Right kidney (tissue), 1 donor: Measurements from ENCODE around the gene PRKCQ.
"Not testable (repeated sequence)": the region's sequence is repeated elsewhere in the genome, so short reads cannot be mapped to it uniquely, and the experiment has no call there.

Experiments used
- DNase-seq: peaks from one replicate; pipeline ENCODE4 v3.0.0-alpha.2; 2016

The PRKCQ gene

GRCh38 chr10:6595499-6595898 is 15.4 kb upstream of the PRKCQ start:
- DNase-seq, result no peak

- no peak for DNase-seq
These were observed 13.2 kb upstream of the PRKCQ start for GRCh38 chr10:6593241-6593671.

- DNase-seq, result no peak
These were observed 12.0 kb upstream of the PRKCQ start for GRCh38 chr10:6592080-6592479.

- DNase-seq, result no peak
These were observed 11.6 kb upstream of the PRKCQ start for GRCh38 chr10:6591668-6592067.

- no peak for DNase-seq
These were observed 10.0 kb upstream of the PRKCQ start for GRCh38 chr10:6590100-6590499.

DNA sequence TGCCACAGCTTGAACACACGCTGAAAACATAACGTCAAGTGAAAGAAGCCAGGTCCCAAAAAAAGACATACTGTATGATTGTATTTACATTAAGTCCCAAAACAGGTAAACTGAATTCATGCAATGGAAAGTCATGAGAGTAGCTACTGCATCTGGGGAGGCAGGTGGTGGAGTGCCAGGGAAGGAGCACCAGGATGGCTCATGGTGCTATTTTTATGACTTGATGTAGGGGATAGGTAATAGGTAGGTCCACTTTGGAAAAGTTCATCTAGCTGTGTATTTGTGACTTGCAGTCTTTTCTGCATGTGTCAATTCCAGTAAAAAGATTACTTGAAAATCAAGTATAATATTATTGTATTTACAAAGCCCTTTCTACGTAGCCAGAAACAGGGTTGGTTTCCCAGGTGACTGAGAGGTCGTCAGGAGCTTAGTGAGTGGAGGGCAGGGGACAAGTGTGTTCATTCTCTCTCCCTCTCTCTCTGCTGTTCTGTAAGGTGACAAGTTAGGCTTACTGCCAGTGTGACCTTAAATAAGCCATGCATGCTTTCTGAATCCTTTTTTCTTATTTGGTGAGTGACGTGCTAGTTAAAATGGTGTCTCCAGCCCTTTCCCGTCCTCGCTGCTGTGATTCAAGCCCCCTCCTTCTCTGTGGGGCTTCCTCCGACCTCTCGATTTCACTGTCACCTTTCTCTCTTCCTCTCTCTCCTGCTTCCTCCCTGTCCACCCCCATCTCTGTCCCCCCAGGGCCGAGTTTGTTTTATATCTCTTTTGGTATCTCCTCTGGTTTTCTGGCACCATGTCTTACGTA is 9.4 kb upstream of the PRKCQ start:
- no peak for DNase-seq

GRCh38 chr10:6588845-6589244 is 8.8 kb upstream of the PRKCQ start:
- DNase-seq, result no peak

- no peak for DNase-seq
These were observed 8.0 kb upstream of the PRKCQ start for GRCh38 chr10:6588082-6588481.

DNA sequence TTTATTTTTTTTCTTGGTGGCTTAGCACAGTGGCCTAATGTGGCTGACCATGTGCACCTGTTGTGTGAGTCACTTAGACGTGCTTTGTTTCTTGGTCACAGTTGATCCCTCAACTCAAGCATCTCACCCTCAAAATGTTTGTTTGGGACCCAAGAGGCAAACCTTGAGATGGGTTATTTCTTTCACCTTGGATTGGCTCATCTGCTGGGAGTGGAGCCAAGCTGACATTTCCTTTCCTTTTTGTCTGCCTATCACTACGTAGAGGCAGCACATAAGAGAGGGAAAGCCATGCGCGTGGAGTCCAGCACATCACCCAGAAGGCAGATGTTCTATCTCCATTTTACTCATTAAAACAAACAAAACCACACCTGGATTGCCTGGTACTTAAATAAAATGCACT is 6.4 kb upstream of the PRKCQ start:
- DNase-seq, result no peak

- DNase-seq, result no peak
These were observed 3.4 kb upstream of the PRKCQ start for GRCh38 chr10:6583447-6583846.

- not testable (repeated sequence) for DNase-seq
These were observed 2.8 kb upstream of the PRKCQ start for GRCh38 chr10:6582913-6583312.

GRCh38 chr10:6582298-6582697 is 2.2 kb upstream of the PRKCQ start:
- no peak for DNase-seq

DNA sequence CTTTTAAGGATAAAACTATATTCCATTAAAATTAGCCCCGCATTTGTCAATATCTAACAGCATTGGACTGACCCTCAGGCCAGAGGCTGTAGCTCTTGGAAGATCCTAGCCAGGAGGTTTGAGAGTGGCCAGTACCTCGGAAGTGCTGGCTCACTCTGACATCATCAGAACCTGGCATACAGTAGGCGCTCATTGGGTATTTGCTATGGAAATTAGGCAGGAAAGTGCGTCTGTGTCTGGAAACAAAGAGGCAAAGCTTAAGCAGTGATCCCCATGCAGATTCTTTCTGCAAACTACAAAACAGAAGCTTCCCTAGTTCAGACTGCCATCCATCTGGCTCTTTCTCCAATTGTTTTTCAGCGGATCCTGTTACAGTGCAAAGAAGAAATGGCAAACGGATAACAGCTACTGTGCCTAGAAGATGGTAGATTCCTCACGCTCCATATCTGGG is 1.7 kb upstream of the PRKCQ start:
- no peak for DNase-seq

GRCh38 chr10:6581223-6581622 is 1.1 kb upstream of the PRKCQ start:
- not testable (repeated sequence) for DNase-seq

GRCh38 chr10:6580279-6581029 is 378 bp upstream of the PRKCQ start:
- peak; percentile 93 for DNase-seq

DNA sequence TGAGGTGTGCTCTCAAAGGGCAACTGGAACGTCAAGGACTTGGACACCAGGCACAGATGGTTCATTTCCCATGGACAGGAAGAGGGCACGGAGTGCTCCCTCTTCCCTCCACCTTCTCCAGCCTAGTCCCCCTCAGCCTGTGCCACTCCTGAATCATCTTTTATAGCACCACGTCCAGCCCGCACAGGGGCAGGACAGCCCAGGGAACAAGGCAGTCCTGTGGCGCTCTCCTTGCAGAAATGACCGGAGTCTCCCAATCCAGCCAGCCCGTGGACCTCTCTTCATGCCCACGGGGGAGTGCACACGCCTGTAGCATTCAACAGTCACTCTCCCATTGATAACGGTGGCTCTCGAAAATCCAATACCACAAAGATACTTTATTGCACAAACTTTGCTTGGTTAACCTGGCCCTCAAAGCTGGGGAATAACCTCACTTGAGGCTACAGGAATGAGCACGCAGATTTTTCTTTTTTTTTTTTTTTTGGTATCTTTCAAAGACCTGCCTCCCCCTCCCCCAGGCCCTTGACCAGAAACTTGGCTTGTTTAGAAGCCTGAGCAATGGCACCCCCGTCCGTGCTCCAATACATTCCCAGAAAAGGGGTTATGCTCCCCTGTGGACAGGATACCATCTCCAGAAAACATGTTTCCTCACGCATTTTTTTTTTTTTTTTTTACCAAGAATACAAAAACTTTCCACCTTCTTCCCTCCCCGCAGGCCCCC is 733 bp downstream of the PRKCQ start:
- DNase-seq, result peak; percentile 58

DNA sequence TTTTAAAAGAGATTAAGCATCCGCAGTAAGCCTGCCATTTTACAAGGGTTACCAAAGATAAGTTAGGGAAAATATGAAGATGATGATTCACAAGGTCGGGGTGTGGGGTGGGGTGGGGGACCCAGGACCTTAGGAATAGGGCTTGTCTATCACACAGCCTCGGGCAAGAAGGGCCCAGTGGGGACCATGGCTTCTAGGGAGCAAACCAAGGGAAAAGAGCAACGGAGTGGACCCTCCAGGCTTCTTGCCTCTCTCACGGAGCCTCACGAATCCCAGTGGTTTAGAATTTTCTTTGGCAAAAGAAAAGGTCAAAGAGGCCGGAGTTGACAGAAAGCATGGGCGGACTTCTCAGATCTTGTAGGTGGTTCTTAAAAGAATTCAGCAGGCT is 1.3 kb downstream of the PRKCQ start:
- no peak for DNase-seq

- DNase-seq, result no peak
These were observed 1.8 kb downstream of the PRKCQ start for GRCh38 chr10:6578251-6578771.

GRCh38 chr10:6576326-6576725 is 3.8 kb downstream of the PRKCQ start:
- DNase-seq, result no peak

GRCh38 chr10:6574664-6575176 is 5.4 kb downstream of the PRKCQ start:
- no peak for DNase-seq

DNA sequence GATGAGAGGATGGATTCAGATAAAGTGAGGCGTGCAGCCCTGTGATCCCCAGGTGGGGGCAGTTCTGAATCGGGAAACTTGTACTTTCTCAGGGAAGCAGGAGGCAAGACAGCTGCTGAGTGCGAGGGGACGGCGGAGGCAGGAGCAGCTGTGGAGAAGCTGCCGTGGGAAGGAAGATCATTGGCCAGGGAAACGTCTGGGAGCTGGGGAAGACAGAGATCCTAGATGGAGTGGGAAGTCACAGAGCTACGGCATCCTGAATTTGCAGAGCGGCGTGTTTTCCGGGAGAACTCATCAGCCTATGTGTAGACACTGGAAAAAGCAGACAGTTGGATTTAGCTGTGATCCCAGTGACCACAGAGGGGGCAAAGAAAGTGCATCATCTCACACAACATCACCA is 9.2 kb downstream of the PRKCQ start:
- DNase-seq, result no peak

DNA sequence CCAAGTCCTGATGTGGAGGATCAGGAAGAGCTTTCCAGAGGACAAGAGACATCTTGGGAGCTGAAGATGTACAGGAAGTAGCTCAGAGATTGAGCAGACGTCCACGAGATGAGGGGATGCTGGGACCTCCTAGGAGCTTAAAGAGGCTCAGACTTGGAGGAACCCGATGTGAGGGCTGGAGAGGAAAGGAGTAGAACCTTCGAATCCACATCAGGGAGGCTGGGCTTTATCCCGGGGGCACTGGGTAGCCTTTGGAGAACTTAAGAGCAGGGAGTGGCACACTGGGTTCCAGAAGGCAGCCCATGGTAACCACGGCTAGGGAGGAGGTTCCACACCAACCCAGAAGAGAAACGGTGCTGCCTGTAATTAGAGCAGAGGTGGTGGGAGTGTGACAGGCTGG is 10.8 kb downstream of the PRKCQ start:
- no peak for DNase-seq

DNA sequence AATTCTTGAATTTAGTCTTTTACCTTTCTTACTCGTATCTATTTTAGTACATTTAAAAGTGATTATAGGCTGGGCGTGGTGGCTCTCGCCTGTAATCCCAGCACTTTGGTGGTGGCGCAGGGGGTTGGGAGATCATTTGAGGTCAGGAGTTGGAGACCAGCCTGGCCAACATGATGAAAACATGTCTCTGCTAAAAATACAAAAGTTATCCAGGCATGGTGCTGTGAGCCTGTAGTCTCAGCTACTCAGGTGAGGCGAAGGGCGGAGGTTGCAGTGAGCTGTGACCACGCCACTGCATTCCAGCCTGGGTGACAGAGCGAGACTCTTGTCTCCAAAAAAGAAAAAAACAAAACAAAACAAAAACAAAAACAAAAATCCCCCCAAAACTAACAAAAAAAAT is 12.2 kb downstream of the PRKCQ start:
- no peak for DNase-seq
